OCI-LY3 (cell line): Measurements from ENCODE around the gene NES.

Experiments
- H2AFZ ChIP-seq: fragments of 200-600, 300-600 bp; shearing (Covaris generic); 2 replicates; pipeline ENCODE4 v1.6.0; 2014; ENCODE audit warnings: antibody characterized with exemption, low read depth, low read length
- H3K27ac ChIP-seq: fragments of 200-600, 300-600 bp; sonication (generic); 2 replicates; pipeline ENCODE4 v1.5.1; 2014; ENCODE audit warnings: mild to moderate bottlenecking, low read length, moderate library complexity, mixed read lengths
- H3K27me3 ChIP-seq: fragments of 200-600, 300-600 bp; sonication (generic); 2 replicates; pipeline ENCODE4 v1.6.1; 2014; ENCODE audit warnings: low read depth, low read length, mixed read lengths
- H3K36me3 ChIP-seq: fragments of 200-600, 300-600 bp; sonication (generic); replicated peaks from 2 replicates; pipeline ENCODE3; 2014; ENCODE audit warnings: low read depth, low read length, mixed read lengths
- H3K4me1 ChIP-seq: fragments of 300-600, 200-600 bp; sonication (generic); 2 replicates; pipeline ENCODE4 v1.6.1; 2014; ENCODE audit warnings: low read length, mixed read lengths
- H3K4me2 ChIP-seq: fragments of 200-600, 300-600 bp; sonication (generic); 2 replicates; pipeline ENCODE4 v1.6.1; 2014; ENCODE audit warnings: low read length, mixed read lengths
- H3K4me3 ChIP-seq: fragments of 300-600, 200-600 bp; sonication (generic); 2 replicates; pipeline ENCODE4 v1.5.1; 2014; ENCODE audit warnings: antibody characterized with exemption, mild to moderate bottlenecking, low read length, moderate library complexity
- H3K79me2 ChIP-seq: fragments of 300-600, 200-600 bp; shearing (Covaris generic); 2 replicates; pipeline ENCODE4 v1.6.1; 2014; ENCODE audit warnings: mild to moderate bottlenecking, low read length, mixed read lengths
- H3K9ac ChIP-seq: fragments of 300-600, 200-600 bp; shearing (Covaris generic); 2 replicates; pipeline ENCODE4 v1.6.0; 2014; ENCODE audit warnings: mild to moderate bottlenecking, low read length, moderate library complexity
- H3K9me3 ChIP-seq: fragments of 200-600, 300-600 bp; shearing (Covaris generic); 2 replicates; pipeline ENCODE4 v1.6.1; 2014; ENCODE audit warnings: low read length, mixed read lengths; ENCODE audit not compliant: insufficient read depth
- H4K20me1 ChIP-seq: fragments of 200-600, 300-600 bp; sonication (generic); 2 replicates; pipeline ENCODE4 v1.6.1; 2016; ENCODE audit warnings: low read length, mixed read lengths; ENCODE audit not compliant: insufficient read depth
- CTCF ChIP-seq: fragments of 200-600, 300-600 bp; sonication (generic); IDR thresholded peaks from 2 replicates; pipeline ENCODE4 v1.5.1; 2014; ENCODE audit warnings: antibody characterized with exemption, low read length, low read depth
- EZH2phosphoT487 ChIP-seq: fragments of 200-600 bp; shearing (Covaris generic); IDR thresholded peaks from 2 replicates; pipeline ENCODE4 v1.6.1; 2018; ENCODE audit warnings: antibody characterized with exemption, mixed run types, low read depth

The NES gene

GRCh38 chr1:156696755-156697154 lies 19.5 kb upstream of the NES start:
- Histone ChIP-seq H4K20me1 (no peaks in the 10 kb centered on the region), H3K9me3 (no peaks in the 10 kb centered on the region), H3K27ac (no peak overlapping the region), H2AFZ (no peak overlapping the region), H3K4me2 (no peak overlapping the region), H3K4me1 (peaks cover 6% of the 10 kb centered on the region; the same call in 1 of the 2 replicates), H3K79me2 (no peaks in the 10 kb centered on the region), H3K9ac (no peak overlapping the region), H3K4me3 (no peak overlapping the region), H3K36me3 (no peaks in the 10 kb centered on the region), H3K27me3 (peaks cover 28% of the 10 kb centered on the region)
- TF ChIP-seq CTCF, result no peak
- TF ChIP-seq EZH2phosphoT487, result no peak

GRCh38 chr1:156694690-156694962 lies 17.4 kb upstream of the NES start:
- no peak overlapping the region for H3K27ac ChIP-seq
- no peaks in the 10 kb centered on the region for H4K20me1 ChIP-seq
- H3K4me3 ChIP-seq, result no peak overlapping the region
- no peaks in the 10 kb centered on the region for H3K9me3 ChIP-seq
- H3K4me1 ChIP-seq, result peaks cover 6% of the 10 kb centered on the region; the same call in 1 of the 2 replicates
- TF ChIP-seq EZH2phosphoT487, result no peak
- no peak for TF ChIP-seq CTCF
- no peak overlapping the region for H2AFZ ChIP-seq
- H3K9ac ChIP-seq, result no peak overlapping the region
- H3K79me2 ChIP-seq, result no peaks in the 10 kb centered on the region
- H3K27me3 ChIP-seq, result peaks cover 44% of the 10 kb centered on the region
- no peak overlapping the region for H3K4me2 ChIP-seq
- H3K36me3 ChIP-seq, result no peaks in the 10 kb centered on the region

- Histone ChIP-seq H3K4me3 (no peak overlapping the region), H4K20me1 (no peaks in the 10 kb centered on the region), H3K79me2 (no peaks in the 10 kb centered on the region), H3K4me2 (no peak overlapping the region), H3K4me1 (peaks cover 9% of the 10 kb centered on the region), H3K27ac (no peak overlapping the region), H2AFZ (no peak overlapping the region), H3K9ac (no peak overlapping the region), H3K27me3 (peaks cover 47% of the 10 kb centered on the region), H3K9me3 (no peaks in the 10 kb centered on the region), H3K36me3 (no peaks in the 10 kb centered on the region)
- TF ChIP-seq CTCF (no peak), EZH2phosphoT487 (no peak)
Measured at GRCh38 chr1:156693848-156694689, 16.9 kb upstream of the NES start.

GRCh38 chr1:156692925-156693847 lies 16.0 kb upstream of the NES start:
- Histone ChIP-seq H3K4me1 (peaks cover 11% of the 10 kb centered on the region), H3K27me3 (peaks cover 51% of the 10 kb centered on the region), H3K9me3 (no peaks in the 10 kb centered on the region), H3K27ac (no peak overlapping the region), H2AFZ (no peak overlapping the region), H4K20me1 (no peaks in the 10 kb centered on the region), H3K79me2 (no peaks in the 10 kb centered on the region), H3K4me2 (no peak overlapping the region), H3K36me3 (no peaks in the 10 kb centered on the region), H3K4me3 (no peak overlapping the region), H3K9ac (no peak overlapping the region)
- TF ChIP-seq CTCF (no peak), EZH2phosphoT487 (no peak)
